ENCODE results near the gene TFR2.

TFR2 gene

GRCh38 chr7:100572281-100572948, 68.9 kb downstream of the TFR2 start:
- DNase-seq (ENCODE audit: low read depth): no peak

- DNase-seq (ENCODE audit: low read depth): no peak
Observed at GRCh38 chr7:100571829-100572116, 69.6 kb downstream of the TFR2 start.

GRCh38 chr7:100570954-100571828, 70.2 kb downstream of the TFR2 start:
- no peak for DNase-seq (ENCODE audit: low read depth)

Measured in activated T-cell treated with anti-CD3 and anti-CD28 coated beads for 24 hours (primary cell).